Esophagus squamous epithelium (tissue), 4 donors: Measurements from ENCODE around the gene CELF4.

Source experiments
- CTCF ChIP-seq, 6 experiments: fragments of 450-650 bp in 4 of 6; fragments of 200-600 bp in 2 of 6; sonication (generic) in 2 of 6; IDR thresholded peaks; one replicate each; pipeline ENCODE4 v1.5.1; 2016 to 2019; ENCODE audit warnings: antibody characterized with exemption in 6 of 6, mild to moderate bottlenecking in 4 of 6, moderate library complexity in 4 of 6
- POLR2A ChIP-seq, 4 donors: fragments of 450-650 bp; IDR thresholded peaks; one replicate each; pipeline ENCODE4 v1.6.1; 2017; ENCODE audit warnings: antibody characterized with exemption in 4 of 4, mild to moderate bottlenecking in 4 of 4, moderate library complexity in 3 of 4

GRCh38 chr18:37313624-37314023, 252.0 kb downstream of the CELF4 start:
- TF ChIP-seq CTCF (IDR thresholded peaks at IDR 0.05) (no peak), POLR2A (IDR thresholded peaks at IDR 0.05) (no peak)
